Mucosa of descending colon (tissue), 3 donors: ENCODE data around the gene DRP2. TPM values are rescaled to one million over a fixed set of nuclear protein-coding genes. Genes with fewer than 3 reads are reported as not detected.
"Not testable (repeated sequence)": the region's sequence is repeated elsewhere in the genome, so short reads cannot be mapped to it uniquely, and the experiment has no call there.

Source experiments
- ATAC-seq: fragments of 200-7000 bp; cut with Tn5 transposase; one replicate; pipeline ENCODE4 v1.9.1; 2020; ENCODE audit warnings: mild to moderate bottlenecking, moderate library complexity
- DNase-seq, 3 donors: peaks; one replicate each; pipeline ENCODE4 v3.0.0-alpha.2; 2020
- H3K36me3 ChIP-seq: fragments of 200-600 bp; one replicate; pipeline ENCODE4 v1.8.0; 2021; ENCODE audit warnings: low read depth, mild to moderate bottlenecking
- H3K4me1 ChIP-seq: fragments of 200-600 bp; one replicate; pipeline ENCODE4 v1.8.0; 2021; ENCODE audit warnings: low read depth, mild to moderate bottlenecking
- H3K4me3 ChIP-seq: fragments of 200-600 bp; one replicate; pipeline ENCODE4 v1.8.0; 2021; ENCODE audit warnings: mild to moderate bottlenecking
- H3K9me3 ChIP-seq: fragments of 200-600 bp; one replicate; pipeline ENCODE4 v1.8.0; 2021; ENCODE audit warnings: mild to moderate bottlenecking
- intact Hi-C, 2 donors: fragments of 100-400 bp; cut with DNase I in 1 of 2; cut with micrococcal nuclease in 1 of 2; formaldehyde crosslinking; loops; one replicate each; pipeline versions ENCODE4 v1.11.0 to v1.11.1; 2022; cut with DNase I, micrococcal nuclease
- long read RNA-seq, 2 donors: library from polyadenylated mRNA; unstranded; transcript quantifications; one replicate each; pipeline ENCODE4 v2.0.0, GENCODE V29; 2019 to 2021
- total RNA-seq, 3 donors: library from RNA; stranded (reverse); fragmentation: NEBNext Ultra II Directional in 2 of 3; extraction: Animal tissue kit (Norgen Biotek cat#: 25700) in 2 of 3; gene quantifications; one replicate each; pipeline versions ENCODE4 v1.2.1 to v1.2.4, GENCODE V29; 2021 to 2023
- TF ChIP-seq, protein P1 (sequence below): fragments of 200-600 bp; IDR thresholded peaks from one replicate; pipeline ENCODE4 v1.8.0; 2022; ENCODE audit warnings: antibody characterized with exemption, mild to moderate bottlenecking
- donor health status: DM: no; HTN: no; CAD: no; lungs with moderate emphysema.
- donor health status: DM: no; HTN: no; CAD: no.
- donor health status: DM: no; HTN: yes; CAD: no.

Gene DRP2, protein sequence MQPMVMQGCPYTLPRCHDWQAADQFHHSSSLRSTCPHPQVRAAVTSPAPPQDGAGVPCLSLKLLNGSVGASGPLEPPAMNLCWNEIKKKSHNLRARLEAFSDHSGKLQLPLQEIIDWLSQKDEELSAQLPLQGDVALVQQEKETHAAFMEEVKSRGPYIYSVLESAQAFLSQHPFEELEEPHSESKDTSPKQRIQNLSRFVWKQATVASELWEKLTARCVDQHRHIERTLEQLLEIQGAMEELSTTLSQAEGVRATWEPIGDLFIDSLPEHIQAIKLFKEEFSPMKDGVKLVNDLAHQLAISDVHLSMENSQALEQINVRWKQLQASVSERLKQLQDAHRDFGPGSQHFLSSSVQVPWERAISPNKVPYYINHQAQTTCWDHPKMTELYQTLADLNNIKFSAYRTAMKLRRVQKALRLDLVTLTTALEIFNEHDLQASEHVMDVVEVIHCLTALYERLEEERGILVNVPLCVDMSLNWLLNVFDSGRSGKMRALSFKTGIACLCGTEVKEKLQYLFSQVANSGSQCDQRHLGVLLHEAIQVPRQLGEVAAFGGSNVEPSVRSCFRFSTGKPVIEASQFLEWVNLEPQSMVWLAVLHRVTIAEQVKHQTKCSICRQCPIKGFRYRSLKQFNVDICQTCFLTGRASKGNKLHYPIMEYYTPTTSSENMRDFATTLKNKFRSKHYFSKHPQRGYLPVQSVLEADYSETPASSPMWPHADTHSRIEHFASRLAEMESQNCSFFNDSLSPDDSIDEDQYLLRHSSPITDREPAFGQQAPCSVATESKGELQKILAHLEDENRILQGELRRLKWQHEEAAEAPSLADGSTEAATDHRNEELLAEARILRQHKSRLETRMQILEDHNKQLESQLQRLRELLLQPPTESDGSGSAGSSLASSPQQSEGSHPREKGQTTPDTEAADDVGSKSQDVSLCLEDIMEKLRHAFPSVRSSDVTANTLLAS
- 1 to 10 TPM in 1 of 3 donors, under 1 TPM in 2; 0.23 to 6.0 (median 0.70) TPM for total RNA-seq
- long read RNA-seq, donor 1, partial matches to known transcripts, result 3 of 3 reads
- long read RNA-seq, donor 1, other reads (novel, unspliced or antisense), result 0 of 3 reads
- long read RNA-seq, donor 2, result 0 reads

DNA sequence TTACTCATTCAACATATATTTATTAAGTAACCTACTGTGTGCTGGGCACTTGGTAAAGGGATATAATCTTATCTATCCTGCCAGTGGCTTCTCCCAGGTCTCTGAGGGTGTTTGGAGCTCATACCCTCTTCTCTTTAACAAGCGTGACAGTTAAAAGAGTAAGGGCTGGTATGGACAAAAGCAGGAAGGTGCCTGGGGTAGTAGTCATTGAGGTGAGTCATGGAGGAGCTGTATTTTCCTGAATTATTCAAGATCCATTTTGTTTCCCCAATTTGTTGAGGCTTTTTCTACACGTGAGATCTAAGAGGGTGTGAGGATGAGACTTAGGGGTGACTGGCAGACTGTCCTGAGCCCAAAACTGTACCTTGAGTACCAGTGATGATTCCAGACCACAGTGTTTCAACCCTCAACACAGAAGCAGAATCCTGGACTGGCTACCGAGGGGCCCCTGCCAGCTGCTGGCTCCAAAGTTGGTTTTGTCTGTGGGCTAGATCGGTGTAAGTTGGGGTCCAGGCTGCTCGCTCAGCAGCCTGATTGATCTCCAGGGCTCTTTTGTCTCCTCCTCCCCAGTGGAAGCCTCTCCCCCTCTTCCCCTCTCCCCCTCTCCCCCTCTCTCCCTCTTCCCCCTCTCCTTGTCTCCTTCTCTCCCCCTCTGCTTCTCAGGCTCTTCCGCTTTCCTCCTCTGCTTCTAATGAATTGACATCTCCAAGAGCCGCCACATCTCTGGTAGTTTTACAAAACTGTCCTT is at the start of gene DRP2:
Gene DRP2, plus strand, starts transcription at position 671 of the 748 bp plus-strand sequence. CDS start 11,862 bp downstream, outside the sequence.
- Histone ChIP-seq H3K4me1 (no peaks in the 10 kb centered on the region), H3K9me3 (no peaks in the 10 kb centered on the region), H3K4me3 (no peak within 1 kb of the TSS), H3K36me3 (no peaks in the 10 kb centered on the region)
- no peak for ATAC-seq
- no peak for DNase-seq
- TF ChIP-seq, protein P1, sequence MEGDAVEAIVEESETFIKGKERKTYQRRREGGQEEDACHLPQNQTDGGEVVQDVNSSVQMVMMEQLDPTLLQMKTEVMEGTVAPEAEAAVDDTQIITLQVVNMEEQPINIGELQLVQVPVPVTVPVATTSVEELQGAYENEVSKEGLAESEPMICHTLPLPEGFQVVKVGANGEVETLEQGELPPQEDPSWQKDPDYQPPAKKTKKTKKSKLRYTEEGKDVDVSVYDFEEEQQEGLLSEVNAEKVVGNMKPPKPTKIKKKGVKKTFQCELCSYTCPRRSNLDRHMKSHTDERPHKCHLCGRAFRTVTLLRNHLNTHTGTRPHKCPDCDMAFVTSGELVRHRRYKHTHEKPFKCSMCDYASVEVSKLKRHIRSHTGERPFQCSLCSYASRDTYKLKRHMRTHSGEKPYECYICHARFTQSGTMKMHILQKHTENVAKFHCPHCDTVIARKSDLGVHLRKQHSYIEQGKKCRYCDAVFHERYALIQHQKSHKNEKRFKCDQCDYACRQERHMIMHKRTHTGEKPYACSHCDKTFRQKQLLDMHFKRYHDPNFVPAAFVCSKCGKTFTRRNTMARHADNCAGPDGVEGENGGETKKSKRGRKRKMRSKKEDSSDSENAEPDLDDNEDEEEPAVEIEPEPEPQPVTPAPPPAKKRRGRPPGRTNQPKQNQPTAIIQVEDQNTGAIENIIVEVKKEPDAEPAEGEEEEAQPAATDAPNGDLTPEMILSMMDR, result no peak
- intact Hi-C loops, result no loop called here

- H3K4me3 ChIP-seq, result no peak overlapping the region
- H3K36me3 ChIP-seq, result no peaks in the 10 kb centered on the region
- H3K4me1 ChIP-seq, result no peaks in the 10 kb centered on the region
- intact Hi-C loops, result no loop called here
- no peak for ATAC-seq
- H3K9me3 ChIP-seq, result no peaks in the 10 kb centered on the region
- TF ChIP-seq, protein P1, result no peak
- no peak for DNase-seq
Measured at GRCh38 chrX:101171883-101172400, 47.6 kb upstream of the DRP2 start.

GRCh38 chrX:101176439-101176838 is 43.1 kb upstream of the DRP2 start:
- Histone ChIP-seq H3K4me1 (no peaks in the 10 kb centered on the region), H3K36me3 (no peaks in the 10 kb centered on the region), H3K9me3 (no peaks in the 10 kb centered on the region), H3K4me3 (no peak overlapping the region)
- TF ChIP-seq, protein P1, result no peak
- intact Hi-C loops, result no loop called here
- ATAC-seq, result no peak
- no peak for DNase-seq

DNA sequence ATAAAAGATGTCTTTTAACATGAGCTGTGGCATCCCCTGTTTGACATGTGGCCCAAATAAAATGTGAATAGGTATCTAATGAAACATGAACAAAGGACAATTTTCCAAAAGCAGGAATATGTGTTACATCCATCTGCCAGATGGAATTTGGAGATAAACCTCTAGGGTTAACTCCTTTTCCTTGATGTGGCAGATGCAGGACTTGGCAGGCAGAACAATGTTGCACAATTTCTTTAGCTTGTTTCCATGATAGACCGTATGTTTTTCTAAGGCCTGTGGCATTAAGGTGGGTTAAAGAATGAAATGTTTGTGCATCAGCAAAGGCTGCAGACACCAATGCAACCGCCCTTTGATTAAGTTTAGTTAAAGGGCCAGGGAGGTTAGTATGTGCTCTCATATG is 34.7 kb upstream of the DRP2 start:
- H3K9me3 ChIP-seq, H3K4me3 ChIP-seq, H3K36me3 ChIP-seq, intact Hi-C loops, H3K4me1 ChIP-seq, ATAC-seq, DNase-seq: not testable (repeated sequence)

GRCh38 chrX:101187961-101188360 is 31.6 kb upstream of the DRP2 start:
- ATAC-seq, intact Hi-C loops, H3K4me3 ChIP-seq, DNase-seq, H3K4me1 ChIP-seq, H3K36me3 ChIP-seq, H3K9me3 ChIP-seq: not testable (repeated sequence)

GRCh38 chrX:101190736-101191135 is 28.9 kb upstream of the DRP2 start:
- no peaks in the 10 kb centered on the region for H3K9me3 ChIP-seq
- no peak overlapping the region for H3K4me3 ChIP-seq
- H3K4me1 ChIP-seq, result no peaks in the 10 kb centered on the region
- DNase-seq (no peak), ATAC-seq (no peak)
- intact Hi-C loops, result no loop called here
- H3K36me3 ChIP-seq, result no peaks in the 10 kb centered on the region
- TF ChIP-seq, protein P1, result no peak
